Glomerular visceral epithelial cell (primary cell): ENCODE measurements around the gene HOXA10.

Experiments
- DNase-seq: peaks from one replicate; pipeline ENCODE4 v3.0.0-alpha.2; 2016; ENCODE audit errors: extremely low spot score

Gene HOXA10

DNA sequence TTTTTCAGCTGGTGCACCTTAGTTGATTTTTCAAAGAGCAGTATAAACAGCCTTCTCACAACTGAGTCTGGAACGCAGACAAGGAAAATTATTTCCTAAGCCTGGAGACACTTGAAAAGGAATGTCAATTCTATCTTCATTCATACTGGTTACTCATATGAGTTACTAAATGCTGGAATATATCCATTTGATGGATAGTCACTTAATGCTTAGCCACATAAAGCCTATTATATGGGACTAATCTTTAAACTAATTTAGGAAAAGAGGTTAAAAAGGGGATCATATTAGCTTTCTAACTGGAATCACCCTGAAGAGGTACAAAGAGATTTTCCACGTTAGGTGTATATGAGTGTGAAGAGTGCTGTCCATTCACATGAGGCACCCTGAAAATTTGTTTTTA lies 41.9 kb downstream of the HOXA10 start:
- DNase-seq, result no peak

GRCh38 chr7:27131390-27131819 lies 42.7 kb downstream of the HOXA10 start:
- DNase-seq, result no peak

DNA sequence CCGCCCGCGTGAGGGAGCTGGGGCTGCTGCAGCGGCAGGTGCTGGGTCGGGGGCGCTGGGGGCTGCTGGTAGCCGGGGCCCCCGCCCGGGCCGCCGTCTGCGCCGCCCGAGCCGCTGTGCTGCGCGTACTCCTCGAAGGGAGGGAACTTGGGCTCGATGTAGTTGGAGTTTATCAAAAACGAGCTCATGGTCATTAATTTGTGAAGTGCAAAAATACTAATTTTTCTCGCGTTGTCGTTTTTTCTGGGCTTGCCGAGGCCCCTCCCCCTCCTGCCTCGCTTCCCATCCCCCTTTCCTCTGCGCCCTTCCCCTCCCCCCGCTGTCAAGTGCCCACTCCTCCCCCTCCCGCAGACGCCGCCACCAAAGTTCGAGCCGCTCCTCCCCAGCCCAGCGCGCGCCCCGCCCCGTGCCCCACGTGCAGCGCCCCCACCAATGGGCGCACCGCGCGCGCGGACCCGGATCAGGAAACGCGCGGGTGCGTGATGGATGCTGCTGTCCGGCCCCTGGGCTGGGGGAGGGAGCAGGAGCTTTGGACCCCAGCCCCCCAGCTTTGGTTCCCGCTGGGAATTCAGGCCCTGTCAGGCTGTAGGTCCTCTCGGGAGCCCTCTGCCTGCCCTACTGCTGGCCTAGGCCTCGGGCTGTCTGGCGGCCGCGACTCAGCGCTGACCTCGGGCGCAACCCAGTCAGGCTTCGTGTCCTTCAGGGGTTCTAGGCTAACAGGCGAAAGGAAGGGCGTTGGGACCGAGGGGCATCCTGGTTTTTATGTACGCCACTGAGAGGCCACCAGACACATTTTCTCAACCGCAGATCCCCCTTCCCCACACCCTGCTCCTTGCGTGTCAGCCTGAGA lies 43.4 kb downstream of the HOXA10 start, which contains the start of gene HOXA4:
HOXA4 (minus strand) TSS at position 218 of the 850 bp plus-strand sequence; CDS start at position 194, 24 bp downstream.
- DNase-seq, result peak; percentile 91

GRCh38 chr7:27129729-27130539 lies 44.2 kb downstream of the HOXA10 start:
- DNase-seq, result peak; percentile 60

- no peak for DNase-seq
Observed at GRCh38 chr7:27128776-27129728, 45.1 kb downstream of the HOXA10 start.

DNA sequence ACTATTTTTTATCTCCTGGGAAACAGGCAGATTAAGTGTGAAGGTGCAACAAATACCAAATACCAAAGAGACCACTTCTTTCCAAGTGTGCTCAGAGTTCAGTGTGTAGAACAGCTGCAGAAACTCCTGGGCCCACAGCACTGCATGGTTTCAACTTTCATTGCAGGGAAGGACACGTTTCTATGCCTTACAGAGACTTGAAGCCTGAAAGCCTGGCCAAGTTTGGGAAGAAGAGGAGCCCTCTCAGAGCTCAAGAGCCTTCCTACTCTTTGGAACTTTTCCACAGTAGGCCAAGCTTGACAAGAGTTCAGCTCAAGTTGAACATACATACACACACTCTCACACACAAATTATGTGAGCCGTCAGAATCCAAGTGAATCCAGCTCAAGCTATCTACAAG lies 46.1 kb downstream of the HOXA10 start:
- no peak for DNase-seq

GRCh38 chr7:27126596-27127327 lies 47.4 kb downstream of the HOXA10 start:
- no peak for DNase-seq

DNA sequence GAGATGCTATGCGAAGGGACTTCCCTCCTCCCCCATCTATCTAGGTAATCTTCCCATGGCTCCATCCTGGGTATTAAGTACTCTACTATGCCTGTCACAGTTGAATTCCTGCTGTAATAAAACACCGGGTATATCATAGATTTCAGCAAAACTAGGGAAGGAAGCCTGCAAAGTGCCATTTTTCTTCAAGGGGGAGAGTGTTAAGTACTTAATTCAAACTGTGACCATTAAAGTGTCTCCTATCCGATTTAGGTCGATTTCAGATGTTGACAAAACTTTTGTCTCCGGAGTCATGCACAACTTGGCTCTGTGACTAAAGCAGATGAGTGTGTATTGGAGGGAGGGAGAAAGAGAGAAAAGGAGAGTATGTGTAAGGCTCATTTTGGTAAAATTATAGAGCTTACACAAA lies 48.1 kb downstream of the HOXA10 start:
- peak; percentile 52 for DNase-seq

GRCh38 chr7:27124902-27125689 lies 49.0 kb downstream of the HOXA10 start:
- DNase-seq, result no peak

DNA sequence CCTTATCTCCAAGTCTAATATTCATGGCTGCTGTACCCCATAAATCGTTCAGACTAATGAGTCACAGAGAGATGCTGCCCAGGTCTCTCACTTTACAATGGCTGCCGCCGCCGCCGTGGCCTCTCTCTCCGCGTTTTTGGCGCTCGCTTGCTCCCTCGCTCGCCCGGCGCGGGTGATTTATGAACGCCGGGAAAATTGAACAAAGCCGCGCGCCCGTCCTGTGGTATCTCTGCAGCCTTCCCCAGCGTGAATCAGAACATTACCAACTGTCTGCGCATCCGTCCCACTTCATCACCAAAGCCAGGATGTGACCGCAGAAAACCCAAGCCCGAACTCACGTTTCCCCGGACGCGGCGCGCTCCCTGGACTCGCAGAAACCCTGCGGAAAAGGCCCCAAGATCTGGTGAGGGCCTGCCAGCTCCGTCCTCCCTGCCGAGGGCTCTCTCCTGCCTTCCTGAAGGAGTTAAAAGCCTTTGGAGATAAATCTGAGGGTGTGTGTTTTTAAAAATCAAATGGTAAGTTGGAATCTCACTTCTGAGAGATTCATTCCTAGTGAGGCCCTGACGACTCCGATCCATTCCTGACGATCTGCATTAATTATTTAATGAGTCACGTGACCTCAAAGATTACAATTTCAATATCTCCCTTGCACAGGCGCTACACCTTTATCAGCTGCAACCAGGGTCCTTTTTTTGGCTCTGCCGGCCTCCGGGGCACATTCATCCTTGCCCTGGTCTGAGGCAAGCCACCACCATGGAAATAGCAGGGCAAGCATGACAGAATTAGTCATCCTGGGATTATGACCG lies 49.8 kb downstream of the HOXA10 start:
- peak; percentile 95 for DNase-seq

- DNase-seq, result no peak
Observed at GRCh38 chr7:27123477-27124053, 50.6 kb downstream of the HOXA10 start.

DNA sequence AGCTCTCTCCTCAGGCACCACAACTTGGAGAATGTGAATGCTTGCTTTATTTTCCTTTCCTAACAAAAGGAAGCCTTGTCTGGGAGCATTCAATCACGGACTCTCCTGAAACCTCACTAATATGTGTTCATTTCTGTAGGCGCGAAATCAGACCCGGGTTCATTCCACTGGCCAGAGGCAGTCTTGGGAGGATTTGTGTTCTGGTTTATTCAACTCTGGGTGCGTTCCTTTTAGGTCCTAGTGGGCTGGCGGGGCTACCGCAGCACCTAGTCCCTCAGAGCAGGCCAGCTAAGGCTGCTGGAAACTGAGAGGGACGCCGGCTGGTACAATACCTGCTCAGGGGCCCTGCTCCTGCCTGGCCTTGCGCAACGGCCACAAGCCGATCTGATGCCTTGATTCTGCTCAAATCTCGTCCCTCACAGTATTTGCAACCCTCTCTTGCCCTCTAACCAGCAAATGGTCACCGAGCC lies 51.1 kb downstream of the HOXA10 start:
- no peak for DNase-seq

DNA sequence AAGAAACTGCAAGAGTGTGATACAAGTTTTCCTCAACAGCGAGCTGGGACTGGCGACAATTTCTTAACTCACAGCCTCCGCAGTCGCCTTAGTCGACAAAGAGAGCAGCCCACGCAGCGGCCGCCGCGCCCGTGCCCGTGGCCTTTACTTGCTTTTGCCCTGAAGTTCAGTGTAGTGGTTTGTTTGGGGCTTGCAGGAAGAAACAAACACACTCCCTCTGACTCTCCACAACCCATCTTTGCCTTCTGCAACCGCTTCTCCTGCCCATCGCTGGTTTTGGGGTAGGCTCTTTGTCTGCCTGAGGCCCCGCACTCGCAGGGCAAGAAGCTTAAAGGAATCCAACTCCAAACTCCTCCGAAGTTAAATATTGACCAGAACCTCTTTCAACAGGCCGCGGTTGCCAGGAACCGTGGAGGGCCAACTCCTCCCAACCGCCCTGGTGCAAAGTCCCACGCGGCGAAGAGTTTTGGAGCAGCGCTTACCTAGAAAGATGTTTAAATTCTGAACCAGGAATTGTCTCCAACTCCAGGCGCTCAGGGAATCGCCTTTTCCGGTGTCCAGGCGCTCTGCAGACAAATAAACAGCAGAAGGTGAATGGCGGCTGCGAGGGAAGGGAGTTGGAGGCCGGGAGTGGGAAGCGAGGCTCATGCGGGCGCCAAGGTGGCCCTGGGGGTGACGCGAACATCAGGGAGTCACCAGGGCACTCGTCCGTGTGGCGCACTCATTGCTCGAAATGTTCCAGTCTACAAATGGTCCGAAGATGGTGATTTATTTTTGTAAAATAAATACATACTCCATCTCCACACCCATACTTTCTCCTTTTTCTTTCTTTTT lies 51.8 kb downstream of the HOXA10 start:
- DNase-seq, result peak; percentile 69

GRCh38 chr7:27121684-27122076 lies 52.4 kb downstream of the HOXA10 start:
- DNase-seq, result no peak
